HCT116 (cell line): Measurements from ENCODE around the gene PLCD1. TPM values are rescaled to one million over a fixed set of nuclear protein-coding genes. Genes with fewer than 3 reads are reported as not detected.

Experiments
- ATAC-seq: fragments of 200-7000 bp; cut with Tn5 transposase; 2 replicates; pipeline ENCODE4 v1.9.1; 2020; ENCODE audit warnings: mild to moderate bottlenecking, moderate library complexity
- BruUV-seq: library from RNA; stranded (reverse); fragments of 400-500 nt; replicated peaks from 2 replicates; lab custom pipeline; 2021; lab: Mats Ljungman, UMichigan
- CTCF ChIA-PET: fragments of 300-600 bp; sonication (Branson Sonifier 250); formaldehyde crosslinking; loops from one replicate; lab custom pipeline; 2021; ENCODE audit warnings: antibody characterized with exemption; lab: Charles Lee
- POLR2A ChIA-PET: fragments of 300-600, 350-600 bp; sonication (Branson Sonifier 250); formaldehyde crosslinking; loops from one replicate; lab custom pipeline; 2021; ENCODE audit warnings: antibody characterized with exemption; lab: Charles Lee
- RAD21 ChIA-PET, 2 experiments: fragments of 300-600 bp; sonication (Branson Sonifier 250); formaldehyde crosslinking; loops; one replicate each; lab custom pipeline; 2023; ENCODE audit warnings: low total read pairs in 2 of 2; ENCODE audit not compliant: uncharacterized antibody in 2 of 2, unreplicated experiment in 2 of 2, low non-redundant PET in 1 of 2; lab: Charles Lee
- DNase-seq: peaks from one replicate; pipeline ENCODE4 v3.0.0-alpha.2; 2010; ENCODE audit warnings: low read depth, low spot score
- H2AFZ ChIP-seq: fragments of 200-600 bp; shearing (Covaris generic), sonication (generic); 2 replicates; pipeline ENCODE4 v1.6.1; 2017; ENCODE audit warnings: low read depth, mixed run types, mixed read lengths, antibody characterized with exemption, low read length; ENCODE audit not compliant: poor library complexity, severe bottlenecking
- H3K27ac ChIP-seq: 2 replicates; pipeline ENCODE4 v1.5.1; 2012; ENCODE audit warnings: low read depth, low read length
- H3K27me3 ChIP-seq: fragments of 200-600 bp; sonication (generic); 2 replicates; pipeline ENCODE4 v1.6.1; 2016; ENCODE audit warnings: mixed run types, low read length, mixed read lengths; ENCODE audit not compliant: insufficient read depth
- H3K36me3 ChIP-seq, 2 experiments: fragments of 200-500 bp in 1 of 2; fragments of 200-600 bp in 1 of 2; sonication (Bioruptor generic) in 1 of 2; sonication (generic) in 1 of 2; 2 replicates each; pipeline versions ENCODE4 v1.5.1 to v1.6.1; 2014 to 2016; ENCODE audit warnings: low read length in 2 of 2, inconsistent platforms in 1 of 2, mixed read lengths in 1 of 2, mixed run types in 1 of 2; ENCODE audit not compliant: insufficient read depth in 2 of 2, control insufficient read depth in 1 of 2
- H3K4me1 ChIP-seq, 2 experiments: fragments of 200-600 bp in 1 of 2; sonication (generic) in 1 of 2; 2 replicates each; pipeline versions ENCODE4 v1.5.1 to v1.6.1; 2012 to 2017; ENCODE audit warnings: low read length in 2 of 2, inconsistent platforms in 1 of 2, mild to moderate bottlenecking in 1 of 2, mixed read lengths in 1 of 2, mixed run types in 1 of 2, moderate library complexity in 1 of 2; ENCODE audit not compliant: insufficient read depth in 2 of 2, control insufficient read depth in 1 of 2
- H3K4me2 ChIP-seq: fragments of 200-600 bp; sonication (generic); 2 replicates; pipeline ENCODE4 v1.6.1; 2017; ENCODE audit warnings: mixed run types, low read length, mixed read lengths
- H3K4me3 ChIP-seq, 2 experiments: fragments of 200-600 bp in 1 of 2; sonication (generic) in 1 of 2; replicated peaks in 1 of 2; 2 replicates each; pipeline ENCODE4 v1.5.1; 2011 to 2016; ENCODE audit warnings: low read length in 2 of 2, control low read depth in 1 of 2, low read depth in 1 of 2, mild to moderate bottlenecking in 1 of 2, mixed read lengths in 1 of 2, mixed run types in 1 of 2
- H3K79me2 ChIP-seq: fragments of 200-600 bp; sonication (generic); 2 replicates; pipeline ENCODE4 v1.6.1; 2017; ENCODE audit warnings: mild to moderate bottlenecking, mixed run types, low read length, moderate library complexity, mixed read lengths; ENCODE audit not compliant: insufficient read depth
- H3K9ac ChIP-seq: fragments of 200-600 bp; sonication (generic); 2 replicates; pipeline ENCODE4 v1.6.1; 2016; ENCODE audit warnings: low read length, mixed read lengths
- H3K9me2 ChIP-seq: fragments of 200-600 bp; sonication (generic), shearing (Covaris generic); 2 replicates; pipeline ENCODE4 v1.6.1; 2017; ENCODE audit warnings: mixed run types, mild to moderate bottlenecking, moderate library complexity; ENCODE audit not compliant: insufficient read depth
- H3K9me3 ChIP-seq, 2 experiments: fragments of 200-500 bp in 1 of 2; fragments of 200-600 bp in 1 of 2; sonication (Bioruptor generic) in 1 of 2; sonication (generic) in 1 of 2; 2 replicates each; pipeline ENCODE4 v1.6.1; 2014 to 2017; ENCODE audit warnings: low read length in 2 of 2, mixed read lengths in 2 of 2, inconsistent platforms in 1 of 2, low read depth in 1 of 2, mild to moderate bottlenecking in 1 of 2, mixed run types in 1 of 2, moderate library complexity in 1 of 2; ENCODE audit not compliant: control insufficient read depth in 1 of 2, insufficient read depth in 1 of 2
- H4K20me1 ChIP-seq: fragments of 200-600 bp; sonication (generic), shearing (Covaris generic); 2 replicates; pipeline ENCODE4 v1.6.1; 2017; ENCODE audit warnings: mixed run types, mild to moderate bottlenecking, moderate library complexity; ENCODE audit not compliant: insufficient read depth
- CBX3 ChIP-seq: IDR thresholded peaks from 2 replicates; pipeline ENCODE4 v1.6.1; 2012; ENCODE audit warnings: low read depth
- ELF1 ChIP-seq: IDR thresholded peaks from 2 replicates; pipeline ENCODE4 v1.6.1; 2012; ENCODE audit warnings: low read depth, borderline replicate concordance
- EZH2 ChIP-seq: fragments of 200-600 bp; sonication (generic); IDR thresholded peaks from 2 replicates; pipeline ENCODE4 v1.6.1; 2017; ENCODE audit warnings: antibody characterized with exemption, mixed run types
- EZH2phosphoT487 ChIP-seq: fragments of 200-600 bp; IDR thresholded peaks from 2 replicates; pipeline ENCODE4 v1.6.1; 2018; ENCODE audit warnings: antibody characterized with exemption, borderline replicate concordance
- FOSL1 ChIP-seq: IDR thresholded peaks from 2 replicates; pipeline ENCODE4 v1.6.1; 2012; ENCODE audit warnings: low read depth
- MAX ChIP-seq: IDR thresholded peaks from 2 replicates; pipeline ENCODE4 v1.6.1; 2012
- POLR2A ChIP-seq: IDR thresholded peaks from 2 replicates; pipeline ENCODE4 v1.7.0; 2011; ENCODE audit warnings: borderline replicate concordance; ENCODE audit not compliant: insufficient read depth, insufficient read length; ENCODE audit errors: extremely low read depth
- POLR2AphosphoS5 ChIP-seq: IDR thresholded peaks from 2 replicates; pipeline ENCODE4 v1.6.1; 2011; ENCODE audit warnings: mild to moderate bottlenecking, low read depth, low read length, moderate library complexity
- RAD21 ChIP-seq: IDR thresholded peaks from 2 replicates; pipeline ENCODE4 v1.6.1; 2012; ENCODE audit warnings: low read depth, mild to moderate bottlenecking
- SIN3A ChIP-seq: IDR thresholded peaks from 2 replicates; pipeline ENCODE4 v1.6.1; 2012; ENCODE audit warnings: low read depth
- SP1 ChIP-seq: IDR thresholded peaks from 2 replicates; pipeline ENCODE4 v1.6.1; 2012; ENCODE audit warnings: low read depth
- TCF7L2 ChIP-seq: IDR thresholded peaks from 2 replicates; pipeline ENCODE4 v1.7.0; 2011; ENCODE audit warnings: borderline replicate concordance, inconsistent platforms; ENCODE audit not compliant: insufficient read depth, insufficient read length; ENCODE audit errors: extremely low read depth
- ZBTB33 ChIP-seq: IDR thresholded peaks from 2 replicates; pipeline ENCODE4 v1.6.1; 2011; ENCODE audit warnings: mild to moderate bottlenecking, low read length, moderate library complexity; ENCODE audit not compliant: insufficient replicate concordance; ENCODE audit errors: extremely low read depth
- ZFX ChIP-seq: fragments of 450-650 bp; IDR thresholded peaks from 2 replicates; pipeline ENCODE4 v1.6.1; 2017
- ZNF274 ChIP-seq: fragments of 200-500 bp; sonication (Bioruptor generic); IDR thresholded peaks from 2 replicates; pipeline ENCODE4 v1.6.1; 2014; ENCODE audit warnings: mild to moderate bottlenecking, low read depth, low read length, inconsistent platforms
- intact Hi-C: fragments of 100-400 bp; cut with micrococcal nuclease; formaldehyde crosslinking; loops from 2 replicates; pipeline ENCODE4 v1.10.0; 2022
- total RNA-seq: library from RNA; stranded (reverse); gene quantifications from one replicate; pipeline ENCODE4 v1.2.1, GENCODE V29; 2021; ENCODE audit not compliant: unreplicated experiment

The PLCD1 gene
- total RNA-seq, 1 experiment from 2014 or later, result 15.9 TPM

- H3K4me1 ChIP-seq, result peaks cover 0 to 17% of the 10 kb centered on the region in 2 experiments; a peak in 1 of 4 replicates
- no peaks in the 10 kb centered on the region for H4K20me1 ChIP-seq
- H3K4me2 ChIP-seq, result no peak overlapping the region
- no peak overlapping the region for H2AFZ ChIP-seq
- RAD21 ChIA-PET, result no interaction called here
- no peaks in the 10 kb centered on the region for H3K9me2 ChIP-seq
- CTCF ChIA-PET, result no interaction called here
- H3K27ac ChIP-seq, result no peak overlapping the region
- ATAC-seq, result no peak
- H3K27me3 ChIP-seq, result no peaks in the 10 kb centered on the region
- intact Hi-C loops, result no loop called here
- no peak for DNase-seq
- no peaks in the 10 kb centered on the region for H3K79me2 ChIP-seq
- H3K9me3 ChIP-seq, result no peaks in the 10 kb centered on the region
- TF ChIP-seq FOSL1 (no peak), POLR2AphosphoS5 (no peak), SP1 (no peak)
- H3K4me3 ChIP-seq, result no peak overlapping the region
- BruUV-seq, result no TSS peak
- H3K9ac ChIP-seq, result no peak overlapping the region
- H3K36me3 ChIP-seq, result no peaks in the 10 kb centered on the region
- POLR2A ChIA-PET, result no interaction called here
These were observed 20.4 kb downstream of the PLCD1 start for GRCh38 chr3:38008971-38009580.

GRCh38 chr3:38008191-38008701 is 21.2 kb downstream of the PLCD1 start:
- H3K27ac ChIP-seq, result no peak overlapping the region
- RAD21 ChIA-PET, result no interaction called here
- no peak overlapping the region for H3K9ac ChIP-seq
- no peaks in the 10 kb centered on the region for H3K27me3 ChIP-seq
- H4K20me1 ChIP-seq, result no peaks in the 10 kb centered on the region
- H3K79me2 ChIP-seq, result no peaks in the 10 kb centered on the region
- intact Hi-C loops, result no loop called here
- no peaks in the 10 kb centered on the region for H3K9me3 ChIP-seq
- no peak for DNase-seq
- peaks cover 0 to 17% of the 10 kb centered on the region in 2 experiments; a peak in 1 of 4 replicates for H3K4me1 ChIP-seq
- POLR2A ChIA-PET, result no interaction called here
- no peaks in the 10 kb centered on the region for H3K9me2 ChIP-seq
- BruUV-seq, result no TSS peak
- no peak overlapping the region for H3K4me3 ChIP-seq
- no peak overlapping the region for H2AFZ ChIP-seq
- ATAC-seq, result no peak
- no peak overlapping the region for H3K4me2 ChIP-seq
- CTCF ChIA-PET, result no interaction called here
- TF ChIP-seq TCF7L2 (no peak), SIN3A (no peak), POLR2AphosphoS5 (no peak), POLR2A (no peak), RAD21 (no peak), ZFX (no peak), CBX3 (no peak), EZH2phosphoT487 (no peak), EZH2 (no peak), ELF1 (no peak), MAX (no peak), ZBTB33 (no peak), SP1 (no peak), ZNF274 (no peak)
- H3K36me3 ChIP-seq, result no peaks in the 10 kb centered on the region
